GM12875 (cell line): ENCODE measurements around the gene PPP2R3B.

Experiments
- H3K4me3 ChIP-seq: one replicate; pipeline ENCODE4 v1.5.1; 2011; ENCODE audit warnings: low read depth, low read length, control low read depth
- CTCF ChIP-seq: IDR thresholded peaks from 2 replicates; pipeline ENCODE4 v1.5.1; 2011; ENCODE audit warnings: low read depth, mild to moderate bottlenecking, control low read depth, inconsistent platforms, low read length, moderate library complexity, borderline replicate concordance; ENCODE audit not compliant: insufficient read depth

PPP2R3B gene

GRCh38 chrX:429266-429825 is 42.6 kb upstream of the PPP2R3B start:
- no peak overlapping the region for H3K4me3 ChIP-seq
- no peak for TF ChIP-seq CTCF

- no peak for TF ChIP-seq CTCF
- no peak overlapping the region for H3K4me3 ChIP-seq
Observed at GRCh38 chrX:427812-428725, 41.4 kb upstream of the PPP2R3B start.

- no peak for TF ChIP-seq CTCF
- no peak overlapping the region for H3K4me3 ChIP-seq
Observed at GRCh38 chrX:426881-427280, 40.2 kb upstream of the PPP2R3B start.

- H3K4me3 ChIP-seq: no peak overlapping the region
- no peak for TF ChIP-seq CTCF
Observed at GRCh38 chrX:425056-425455, 38.3 kb upstream of the PPP2R3B start.

- TF ChIP-seq CTCF: no peak
- H3K4me3 ChIP-seq: no peak overlapping the region
Observed at GRCh38 chrX:421646-422391, 35.1 kb upstream of the PPP2R3B start.

- TF ChIP-seq CTCF: no peak
- no peak overlapping the region for H3K4me3 ChIP-seq
Observed at GRCh38 chrX:420496-421223, 34.0 kb upstream of the PPP2R3B start.
